Body of pancreas (tissue), 4 donors: ENCODE results near the gene KCNE5. TPM values are rescaled to one million over a fixed set of nuclear protein-coding genes. Genes with fewer than 3 reads are reported as not detected.
"Not testable (repeated sequence)": the region's sequence is repeated elsewhere in the genome, so short reads cannot be mapped to it uniquely, and the experiment has no call there.

Experiments
- ATAC-seq: fragments of 150-250 bp; one replicate; pipeline ENCODE4 v1.9.1; 2016
- DNase-seq, 4 donors: peaks; one replicate each; pipeline ENCODE4 v3.0.0-alpha.2; 2019
- H3K27ac ChIP-seq, 4 donors: fragments of 200-600 bp; sonication (generic); 1 replicate in 3 of 4; 2 replicates in 1 of 4; pipeline versions ENCODE4 v1.5.1 to v1.6.1; 2016 to 2019; ENCODE audit warnings: mild to moderate bottlenecking in 1 of 4, mixed read lengths in 1 of 4, moderate library complexity in 1 of 4
- H3K27me3 ChIP-seq, 2 donors: fragments of 200-600 bp; sonication (generic); one replicate each; pipeline ENCODE4 v1.6.0; 2016; ENCODE audit warnings: mild to moderate bottlenecking in 1 of 2
- H3K36me3 ChIP-seq, 2 donors: fragments of 200-600 bp; sonication (generic); replicated peaks in 1 of 2; 2 replicates each; pipeline ENCODE4 v1.5.1; 2016; ENCODE audit warnings: low read depth in 2 of 2; ENCODE audit not compliant: insufficient read depth in 1 of 2
- H3K4me1 ChIP-seq: fragments of 200-600 bp; sonication (generic); one replicate; pipeline ENCODE4 v1.6.0; 2016
- H3K4me3 ChIP-seq, 2 donors: fragments of 200-600 bp; sonication (generic); 1 replicate in 1 of 2; 2 replicates in 1 of 2; pipeline ENCODE4 v1.5.1; 2016 to 2019
- H3K9me3 ChIP-seq, 3 donors: fragments of 200-600 bp; sonication (generic); 1 replicate in 2 of 3; 2 replicates in 1 of 3; pipeline ENCODE4 v1.5.1; 2016
- POLR2A ChIP-seq, 3 donors: fragments of 450-650 bp; IDR thresholded peaks; one replicate each; pipeline ENCODE4 v1.6.1; 2016; ENCODE audit warnings: antibody characterized with exemption in 3 of 3, mild to moderate bottlenecking in 2 of 3
- WGBS, 2 donors: methylation state at CpG; one replicate each; pipeline ENCODE4 v1.1.5; 2017; 5-methylcytosine and 5-hydroxymethylcytosine counted together
- intact Hi-C: fragments of 100-400 bp; cut with DNase I; formaldehyde crosslinking; loops from one replicate; pipeline ENCODE4 v1.15.1; 2023
- total RNA-seq, 2 donors: library from RNA; depleted of rRNA; stranded (reverse); fragments of >200 nt; gene quantifications; one replicate each; pipeline ENCODE4 v1.1.0, GENCODE V29; 2016
- TF ChIP-seq, protein P1 (sequence below), 7 experiments: fragments of 450-650 bp in 4 of 7; fragments of 200-600 bp in 3 of 7; sonication (generic) in 3 of 7; IDR thresholded peaks; one replicate each; pipeline ENCODE4 v1.5.1; 2016 to 2019; ENCODE audit warnings: antibody characterized with exemption in 7 of 7

The KCNE5 gene, protein sequence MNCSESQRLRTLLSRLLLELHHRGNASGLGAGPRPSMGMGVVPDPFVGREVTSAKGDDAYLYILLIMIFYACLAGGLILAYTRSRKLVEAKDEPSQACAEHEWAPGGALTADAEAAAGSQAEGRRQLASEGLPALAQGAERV
- total RNA-seq = not detected

DNA sequence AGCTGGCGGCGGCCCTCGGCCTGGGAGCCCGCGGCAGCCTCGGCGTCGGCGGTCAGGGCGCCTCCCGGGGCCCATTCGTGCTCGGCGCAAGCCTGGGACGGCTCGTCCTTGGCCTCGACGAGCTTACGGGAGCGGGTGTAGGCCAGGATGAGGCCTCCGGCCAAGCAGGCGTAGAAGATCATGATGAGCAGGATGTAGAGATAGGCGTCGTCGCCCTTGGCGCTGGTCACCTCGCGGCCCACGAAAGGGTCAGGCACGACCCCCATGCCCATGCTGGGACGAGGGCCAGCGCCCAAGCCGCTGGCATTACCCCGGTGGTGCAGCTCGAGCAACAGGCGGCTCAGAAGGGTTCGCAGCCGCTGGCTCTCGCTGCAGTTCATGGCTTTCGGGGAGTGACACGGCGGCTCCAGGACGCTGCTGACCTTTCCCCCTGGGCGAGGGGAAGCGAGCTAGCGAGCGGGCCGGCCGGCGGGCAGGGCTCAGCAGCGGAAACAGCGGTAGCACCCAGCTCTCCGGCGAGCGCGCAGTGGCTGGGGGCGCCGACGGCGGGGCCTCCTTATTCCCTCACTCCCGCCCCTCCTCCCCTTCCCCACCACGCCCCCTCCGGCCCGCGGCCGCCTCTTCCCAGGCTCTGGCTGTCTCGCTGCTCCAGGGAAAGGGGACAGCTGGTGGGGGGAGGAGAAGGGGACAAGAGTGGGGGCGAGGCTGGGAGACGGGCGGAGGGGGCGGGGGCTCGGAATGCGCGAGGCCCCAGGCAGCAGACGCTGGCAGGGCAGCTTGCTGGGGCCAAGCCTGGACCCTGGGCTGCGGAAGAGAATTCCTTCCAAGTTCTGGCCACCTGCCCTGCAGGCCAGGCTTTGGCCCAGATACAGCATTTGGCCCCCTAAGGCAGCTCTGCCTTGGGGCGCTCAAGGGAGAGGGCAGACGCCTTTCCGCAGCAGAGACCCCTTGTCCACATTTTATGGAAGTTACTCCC lies at the start of gene KCNE5:
Gene KCNE5 (minus strand): TSS at position 532 of the 976 bp plus-strand sequence. CDS start 152 bp downstream, at position 380.
- Histone ChIP-seq H3K4me3 (peak within 1 kb of the TSS in 1 of 2 donors; percentile 8), H3K27ac (no peak within 1 kb of the TSS), H3K36me3 (no peaks in the 10 kb centered on the region), H3K27me3 (no peaks in the 10 kb centered on the region), H3K9me3 (no peaks in the 10 kb centered on the region), H3K4me1 (no peaks in the 10 kb centered on the region)
- intact Hi-C loops = loop anchor here (10.0 kb wide), 1 partner anchor 130 kb away; no protein-coding TSS in a partner anchor
- WGBS, 2 donors = 47% methylated on average over 21 of the region's 79 CpGs; no CpG with 5 or more reads in 1 of the 2 donors
- TF ChIP-seq POLR2A (IDR thresholded peaks at IDR 0.05) = no peak
- TF ChIP-seq, protein P1, sequence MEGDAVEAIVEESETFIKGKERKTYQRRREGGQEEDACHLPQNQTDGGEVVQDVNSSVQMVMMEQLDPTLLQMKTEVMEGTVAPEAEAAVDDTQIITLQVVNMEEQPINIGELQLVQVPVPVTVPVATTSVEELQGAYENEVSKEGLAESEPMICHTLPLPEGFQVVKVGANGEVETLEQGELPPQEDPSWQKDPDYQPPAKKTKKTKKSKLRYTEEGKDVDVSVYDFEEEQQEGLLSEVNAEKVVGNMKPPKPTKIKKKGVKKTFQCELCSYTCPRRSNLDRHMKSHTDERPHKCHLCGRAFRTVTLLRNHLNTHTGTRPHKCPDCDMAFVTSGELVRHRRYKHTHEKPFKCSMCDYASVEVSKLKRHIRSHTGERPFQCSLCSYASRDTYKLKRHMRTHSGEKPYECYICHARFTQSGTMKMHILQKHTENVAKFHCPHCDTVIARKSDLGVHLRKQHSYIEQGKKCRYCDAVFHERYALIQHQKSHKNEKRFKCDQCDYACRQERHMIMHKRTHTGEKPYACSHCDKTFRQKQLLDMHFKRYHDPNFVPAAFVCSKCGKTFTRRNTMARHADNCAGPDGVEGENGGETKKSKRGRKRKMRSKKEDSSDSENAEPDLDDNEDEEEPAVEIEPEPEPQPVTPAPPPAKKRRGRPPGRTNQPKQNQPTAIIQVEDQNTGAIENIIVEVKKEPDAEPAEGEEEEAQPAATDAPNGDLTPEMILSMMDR (IDR thresholded peaks at IDR 0.05) = no peak
- peak; percentile 12 to 43 (median 12) for DNase-seq
- ATAC-seq = no peak

DNA sequence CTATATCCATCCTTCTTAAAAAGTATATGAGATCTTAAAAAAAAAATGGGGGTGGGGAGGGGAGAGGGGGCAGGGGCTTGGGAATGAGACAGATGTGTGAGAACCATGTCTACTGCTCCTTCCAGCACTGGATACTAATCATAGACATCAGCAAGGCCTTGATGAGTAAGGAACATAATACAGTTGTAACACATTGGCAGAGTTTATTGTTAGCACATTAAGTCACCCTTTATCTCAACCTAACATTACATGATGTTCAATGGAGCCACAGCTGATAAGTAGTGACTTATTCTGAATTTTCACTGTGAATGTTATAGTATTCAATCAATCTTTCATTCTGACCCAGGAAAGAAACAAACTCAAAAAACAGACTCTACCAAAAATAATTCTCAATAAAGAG lies 47.3 kb upstream of the KCNE5 start:
- DNase-seq (no peak), ATAC-seq (no peak)
- Histone ChIP-seq H3K27me3 (no peaks in the 10 kb centered on the region), H3K36me3 (no peaks in the 10 kb centered on the region), H3K4me1 (no peaks in the 10 kb centered on the region), H3K27ac (no peak overlapping the region), H3K9me3 (no peaks in the 10 kb centered on the region), H3K4me3 (no peak overlapping the region)
- intact Hi-C loops = no loop called here
- TF ChIP-seq POLR2A (IDR thresholded peaks at IDR 0.05) = no peak
- TF ChIP-seq, protein P1 (IDR thresholded peaks at IDR 0.05) = no peak

DNA sequence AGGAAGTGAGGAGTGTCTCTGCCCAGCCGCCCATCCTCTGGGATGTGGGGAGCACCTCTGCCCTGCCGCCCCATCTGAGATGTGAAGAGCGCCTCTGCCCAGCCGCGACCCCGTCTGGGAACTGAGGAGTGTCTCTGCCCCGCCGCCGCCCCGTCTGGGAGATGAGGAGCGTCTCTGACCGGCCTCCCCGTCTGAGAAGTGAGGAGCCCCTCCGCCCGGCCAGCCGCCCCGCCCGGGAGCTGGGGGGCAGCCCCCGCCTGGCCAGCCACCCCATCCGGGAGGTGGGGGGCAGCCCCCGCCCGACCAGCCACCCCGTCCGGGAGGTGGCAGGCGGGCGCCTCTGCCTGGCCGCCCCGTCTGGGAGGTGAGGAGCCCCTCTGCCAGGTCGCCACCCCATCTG lies 46.2 kb upstream of the KCNE5 start:
- ATAC-seq, H3K9me3 ChIP-seq, H3K4me3 ChIP-seq, H3K4me1 ChIP-seq, intact Hi-C loops, H3K27me3 ChIP-seq, H3K36me3 ChIP-seq, DNase-seq, H3K27ac ChIP-seq: not testable (repeated sequence)
- 98 to 100% methylated on average over 1 to 16 of the region's 29 CpGs for WGBS, 2 donors

DNA sequence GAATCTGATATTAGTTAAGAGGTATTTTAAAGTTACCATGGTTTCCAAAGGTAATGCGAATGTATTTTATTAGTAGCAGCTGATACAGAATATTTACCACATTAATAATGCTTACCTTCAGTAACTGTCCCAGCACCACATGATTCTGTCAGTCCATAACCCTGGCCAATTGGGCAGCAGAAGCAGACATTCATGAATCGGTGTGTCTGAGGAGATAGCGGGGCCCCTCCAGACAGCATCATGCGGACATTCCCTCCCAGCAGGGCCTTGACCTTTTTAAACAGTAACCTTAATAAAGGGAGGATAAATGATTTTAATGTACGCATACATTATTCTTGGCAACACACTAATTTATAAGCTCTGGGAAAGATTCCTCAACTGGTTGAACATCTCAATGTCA lies 43.0 kb upstream of the KCNE5 start:
- no peak overlapping the region for H3K27ac ChIP-seq
- no peaks in the 10 kb centered on the region for H3K4me1 ChIP-seq
- H3K4me3 ChIP-seq = no peak overlapping the region
- H3K27me3 ChIP-seq = no peaks in the 10 kb centered on the region
- DNase-seq = no peak
- H3K36me3 ChIP-seq = no peaks in the 10 kb centered on the region
- intact Hi-C loops = no loop called here
- WGBS, 2 donors = 90 to 95% methylated on average over 5 of the region's 5 CpGs
- no peaks in the 10 kb centered on the region for H3K9me3 ChIP-seq
- TF ChIP-seq, protein P1 (IDR thresholded peaks at IDR 0.05) = no peak
- no peak for TF ChIP-seq POLR2A (IDR thresholded peaks at IDR 0.05)
- ATAC-seq = no peak

DNA sequence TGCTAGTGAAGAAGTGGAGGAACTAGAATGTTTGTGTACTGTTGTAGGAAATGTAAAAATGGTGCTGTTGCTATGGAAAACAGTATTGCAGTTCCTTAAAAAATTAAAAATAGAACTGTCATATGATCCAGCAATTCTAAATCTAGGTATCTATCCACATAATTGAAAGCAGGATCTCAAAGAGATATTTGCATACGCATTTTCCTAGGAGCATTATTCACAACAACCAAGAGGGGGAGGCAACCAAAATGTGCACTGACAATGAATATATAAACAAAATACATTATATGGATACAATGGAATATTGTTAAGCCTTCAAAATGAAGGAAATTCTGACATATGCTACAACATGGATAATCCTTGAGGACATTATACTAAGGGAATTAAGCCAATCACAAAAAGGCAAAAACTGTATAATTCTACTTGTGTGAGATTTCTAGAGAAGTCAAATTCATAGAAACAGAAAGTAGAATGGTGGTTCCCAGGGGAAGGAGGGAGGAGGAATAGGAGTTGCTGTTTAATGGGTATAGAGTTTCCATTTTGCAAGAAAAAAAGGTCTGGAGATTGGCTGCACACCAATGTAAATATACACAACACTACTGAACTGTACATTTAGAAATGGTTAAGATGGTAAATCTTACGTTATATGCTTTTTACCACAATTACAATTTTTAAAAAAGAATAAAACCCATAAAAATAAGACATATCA lies 35.6 kb upstream of the KCNE5 start:
- intact Hi-C loops = no loop called here
- H3K36me3 ChIP-seq = no peaks in the 10 kb centered on the region
- 91 to 94% methylated on average over 2 of the region's 2 CpGs for WGBS, 2 donors

More for the DNA sequence above, 35.6 kb upstream of the KCNE5 start:
- no peaks in the 10 kb centered on the region for H3K9me3 ChIP-seq
- no peak overlapping the region for H3K27ac ChIP-seq
- no peak overlapping the region for H3K4me3 ChIP-seq
- H3K27me3 ChIP-seq = no peaks in the 10 kb centered on the region
- H3K4me1 ChIP-seq = no peaks in the 10 kb centered on the region
- DNase-seq = no peak
- TF ChIP-seq POLR2A (IDR thresholded peaks at IDR 0.05) = no peak
- TF ChIP-seq, protein P1 (IDR thresholded peaks at IDR 0.05) = no peak
- ATAC-seq = no peak
